ENCODE data around the gene SYT1. TPM values are rescaled to one million over a fixed set of nuclear protein-coding genes. Genes with fewer than 3 reads are reported as not detected.

The SYT1 gene
- total RNA-seq, 4 donors from 2014 or later, result 4.1 to 10.0 (median 6.7) TPM

- no peak for DNase-seq (ENCODE audit: extremely low spot score)
- 85% methylated on average over 3 of the region's 3 CpGs for WGBS
- H3K36me3 ChIP-seq, result no peaks in the 10 kb centered on the region
- TF ChIP-seq EP300 (IDR thresholded peaks at IDR 0.05), result no peak
- no peak for TF ChIP-seq POLR2A (IDR thresholded peaks at IDR 0.05; ENCODE audit: low read depth)
- no peak for TF ChIP-seq CTCF (IDR thresholded peaks at IDR 0.05)
- no peak for TF ChIP-seq POLR2AphosphoS5 (IDR thresholded peaks at IDR 0.05)
- H3K27me3 ChIP-seq, result no peaks in the 10 kb centered on the region
- no peaks in the 10 kb centered on the region for H3K4me1 ChIP-seq
- intact Hi-C loops (cut with DNase I), result no loop called here
- no peak overlapping the region for H3K4me3 ChIP-seq
- H3K27ac ChIP-seq (replicated peaks in 1 of 4), result no peak overlapping the region
- no peaks in the 10 kb centered on the region for H3K9me3 ChIP-seq
Observed at GRCh38 chr12:78887444-78887843, 22.9 kb downstream of the SYT1 start.

GRCh38 chr12:78888568-78888967 lies 24.0 kb downstream of the SYT1 start:
- no peaks in the 10 kb centered on the region for H3K4me1 ChIP-seq
- no peaks in the 10 kb centered on the region for H3K27me3 ChIP-seq
- H3K27ac ChIP-seq (replicated peaks in 1 of 4), result no peak overlapping the region
- H3K4me3 ChIP-seq, result no peak overlapping the region
- intact Hi-C loops (cut with DNase I), result no loop called here
- no peak for TF ChIP-seq POLR2AphosphoS5 (IDR thresholded peaks at IDR 0.05)
- no peak for TF ChIP-seq EP300 (IDR thresholded peaks at IDR 0.05)
- WGBS, result 86% methylated on average over 3 of the region's 3 CpGs
- no peaks in the 10 kb centered on the region for H3K9me3 ChIP-seq
- DNase-seq (ENCODE audit: extremely low spot score), result no peak
- H3K36me3 ChIP-seq, result no peaks in the 10 kb centered on the region

- H3K36me3 ChIP-seq, result no peaks in the 10 kb centered on the region
- no peak overlapping the region for H3K27ac ChIP-seq (replicated peaks in 1 of 4)
- 53% methylated on average over 1 of the region's 1 CpG for WGBS
- no peaks in the 10 kb centered on the region for H3K9me3 ChIP-seq
- DNase-seq (ENCODE audit: extremely low spot score), result no peak
- H3K4me1 ChIP-seq, result no peaks in the 10 kb centered on the region
- no peak overlapping the region for H3K4me3 ChIP-seq
- no peaks in the 10 kb centered on the region for H3K27me3 ChIP-seq
- intact Hi-C loops (cut with DNase I), result no loop called here
- no peak for TF ChIP-seq POLR2AphosphoS5 (IDR thresholded peaks at IDR 0.05)
- no peak for TF ChIP-seq EP300 (IDR thresholded peaks at IDR 0.05)
- TF ChIP-seq CTCF (IDR thresholded peaks at IDR 0.05), result no peak
- no peak for TF ChIP-seq POLR2A (IDR thresholded peaks at IDR 0.05; ENCODE audit: low read depth)
Observed at GRCh38 chr12:78891646-78892353, 27.2 kb downstream of the SYT1 start.

- DNase-seq (ENCODE audit: extremely low spot score), result no peak
- TF ChIP-seq CTCF (IDR thresholded peaks at IDR 0.05), result no peak
- no peak for TF ChIP-seq POLR2AphosphoS5 (IDR thresholded peaks at IDR 0.05)
- TF ChIP-seq POLR2A (IDR thresholded peaks at IDR 0.05; ENCODE audit: low read depth), result no peak
- TF ChIP-seq EP300 (IDR thresholded peaks at IDR 0.05), result no peak
- intact Hi-C loops (cut with DNase I), result no loop called here
Observed at GRCh38 chr12:78898416-78898815, 33.8 kb downstream of the SYT1 start.

GRCh38 chr12:78914859-78915331 lies 50.3 kb downstream of the SYT1 start:
- DNase-seq (ENCODE audit: extremely low spot score), result no peak
- Histone ChIP-seq H3K27ac (replicated peaks in 1 of 4) (no peak overlapping the region), H3K9me3 (no peaks in the 10 kb centered on the region), H3K4me3 (no peak overlapping the region), H3K27me3 (no peaks in the 10 kb centered on the region), H3K4me1 (no peaks in the 10 kb centered on the region), H3K36me3 (no peaks in the 10 kb centered on the region)
- TF ChIP-seq EP300 (IDR thresholded peaks at IDR 0.05), result no peak
- TF ChIP-seq POLR2AphosphoS5 (IDR thresholded peaks at IDR 0.05), result no peak
- TF ChIP-seq POLR2A (IDR thresholded peaks at IDR 0.05; ENCODE audit: low read depth), result no peak
- no peak for TF ChIP-seq CTCF (IDR thresholded peaks at IDR 0.05)
- intact Hi-C loops (cut with DNase I), result no loop called here
- WGBS, result 29% methylated on average over 1 of the region's 1 CpG

More at GRCh38 chr12:78898416-78898815, 33.8 kb downstream of the SYT1 start:
- Histone ChIP-seq H3K4me3 (no peak overlapping the region), H3K9me3 (no peaks in the 10 kb centered on the region), H3K27me3 (no peaks in the 10 kb centered on the region), H3K27ac (replicated peaks in 1 of 4) (no peak overlapping the region), H3K36me3 (no peaks in the 10 kb centered on the region), H3K4me1 (peaks cover 0 to 5% (median 0%) of the 10 kb centered on the region in 4 donors)
- 77% methylated on average over 1 of the region's 1 CpG for WGBS
